Chondrocyte (in vitro differentiated cells): ENCODE data around the gene SRRM2. TPM values are rescaled to one million over a fixed set of nuclear protein-coding genes. Genes with fewer than 3 reads are reported as not detected.

Experiments
- DNase-seq: peaks from one replicate; pipeline ENCODE4 v3.0.0; 2021; ENCODE audit warnings: mixed read lengths, low spot score
- H3K27ac Mint-ChIP-seq: one replicate; pipeline ENCODE4 v1.8.0; 2021; ENCODE audit warnings: mild to moderate bottlenecking, moderate library complexity, mixed read lengths; ENCODE audit not compliant: unreplicated experiment
- H3K27me3 Mint-ChIP-seq: 2 replicates; pipeline ENCODE4 v1.8.0; 2021; ENCODE audit warnings: low read depth, mixed read lengths
- H3K36me3 Mint-ChIP-seq: 2 replicates; pipeline ENCODE4 v1.8.0; 2021; ENCODE audit warnings: low read depth, mixed read lengths
- H3K4me1 Mint-ChIP-seq: 2 replicates; pipeline ENCODE4 v1.8.0; 2021; ENCODE audit warnings: low read depth, mild to moderate bottlenecking, mixed read lengths
- H3K4me3 Mint-ChIP-seq: one replicate; pipeline ENCODE4 v1.8.0; 2021; ENCODE audit warnings: mild to moderate bottlenecking, moderate library complexity, mixed read lengths; ENCODE audit not compliant: unreplicated experiment
- H3K9me3 Mint-ChIP-seq: 2 replicates; pipeline ENCODE4 v1.8.0; 2021; ENCODE audit warnings: low read depth, mixed read lengths
- total RNA-seq: library from RNA; stranded (reverse); gene quantifications from 3 replicates; pipeline ENCODE4 v1.2.1, GENCODE V29; 2021
- TF ChIP-seq, protein P1 (sequence below): fragments of 200-600 bp; sonication (generic); IDR thresholded peaks from 2 replicates; pipeline ENCODE4 v1.5.0; 2021; ENCODE audit warnings: antibody characterized with exemption, mild to moderate bottlenecking, moderate library complexity

SRRM2 gene
- total RNA-seq, 1 donor from 2014 or later, result 363 TPM

DNA sequence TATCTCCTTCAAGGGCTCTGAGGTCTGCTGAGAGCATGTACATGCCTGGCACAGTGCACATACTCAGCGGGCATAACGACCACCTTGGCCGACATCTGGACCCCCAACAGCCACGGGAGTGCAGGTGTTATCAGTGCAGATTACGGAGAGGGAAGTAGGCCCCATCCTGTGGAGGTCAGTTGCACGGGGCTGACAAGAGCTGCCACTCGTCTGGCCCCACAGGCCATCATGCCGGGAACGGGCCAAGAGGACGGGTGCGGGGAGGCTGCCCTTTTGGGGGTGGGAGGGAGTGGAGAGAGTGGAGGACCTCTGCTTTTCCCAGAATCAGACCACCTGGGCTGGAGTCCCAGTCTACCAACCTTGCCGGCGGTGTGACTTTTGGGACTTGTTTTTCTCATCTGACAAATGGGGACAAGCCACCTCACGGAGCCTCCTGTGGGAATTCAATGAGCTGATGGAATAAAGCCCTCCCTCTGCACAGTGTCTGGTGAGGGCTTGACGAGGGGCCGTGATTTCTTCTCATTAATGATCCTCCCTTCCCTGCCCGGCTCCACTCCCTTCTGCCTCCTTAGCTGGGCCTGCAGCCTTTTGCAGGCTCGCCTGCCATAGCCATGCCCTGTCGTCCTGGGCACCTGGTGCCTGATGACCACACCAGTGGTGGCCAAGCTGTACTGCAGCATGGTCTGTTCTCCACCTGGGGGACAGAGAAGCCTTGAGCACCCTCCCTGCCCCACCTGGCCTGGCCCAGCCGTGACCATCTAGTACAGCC lies 30.3 kb downstream of the SRRM2 start:
- H3K36me3 Mint-ChIP-seq, result no peaks in the 10 kb centered on the region
- H3K4me1 Mint-ChIP-seq, result peaks cover 10% of the 10 kb centered on the region
- TF ChIP-seq, protein P1, sequence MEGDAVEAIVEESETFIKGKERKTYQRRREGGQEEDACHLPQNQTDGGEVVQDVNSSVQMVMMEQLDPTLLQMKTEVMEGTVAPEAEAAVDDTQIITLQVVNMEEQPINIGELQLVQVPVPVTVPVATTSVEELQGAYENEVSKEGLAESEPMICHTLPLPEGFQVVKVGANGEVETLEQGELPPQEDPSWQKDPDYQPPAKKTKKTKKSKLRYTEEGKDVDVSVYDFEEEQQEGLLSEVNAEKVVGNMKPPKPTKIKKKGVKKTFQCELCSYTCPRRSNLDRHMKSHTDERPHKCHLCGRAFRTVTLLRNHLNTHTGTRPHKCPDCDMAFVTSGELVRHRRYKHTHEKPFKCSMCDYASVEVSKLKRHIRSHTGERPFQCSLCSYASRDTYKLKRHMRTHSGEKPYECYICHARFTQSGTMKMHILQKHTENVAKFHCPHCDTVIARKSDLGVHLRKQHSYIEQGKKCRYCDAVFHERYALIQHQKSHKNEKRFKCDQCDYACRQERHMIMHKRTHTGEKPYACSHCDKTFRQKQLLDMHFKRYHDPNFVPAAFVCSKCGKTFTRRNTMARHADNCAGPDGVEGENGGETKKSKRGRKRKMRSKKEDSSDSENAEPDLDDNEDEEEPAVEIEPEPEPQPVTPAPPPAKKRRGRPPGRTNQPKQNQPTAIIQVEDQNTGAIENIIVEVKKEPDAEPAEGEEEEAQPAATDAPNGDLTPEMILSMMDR, result no peak
- no peak overlapping the region for H3K27ac Mint-ChIP-seq
- no peaks in the 10 kb centered on the region for H3K9me3 Mint-ChIP-seq
- no peak overlapping the region for H3K4me3 Mint-ChIP-seq
- DNase-seq, result peak; percentile 82
- peaks cover 3% of the 10 kb centered on the region for H3K27me3 Mint-ChIP-seq

DNA sequence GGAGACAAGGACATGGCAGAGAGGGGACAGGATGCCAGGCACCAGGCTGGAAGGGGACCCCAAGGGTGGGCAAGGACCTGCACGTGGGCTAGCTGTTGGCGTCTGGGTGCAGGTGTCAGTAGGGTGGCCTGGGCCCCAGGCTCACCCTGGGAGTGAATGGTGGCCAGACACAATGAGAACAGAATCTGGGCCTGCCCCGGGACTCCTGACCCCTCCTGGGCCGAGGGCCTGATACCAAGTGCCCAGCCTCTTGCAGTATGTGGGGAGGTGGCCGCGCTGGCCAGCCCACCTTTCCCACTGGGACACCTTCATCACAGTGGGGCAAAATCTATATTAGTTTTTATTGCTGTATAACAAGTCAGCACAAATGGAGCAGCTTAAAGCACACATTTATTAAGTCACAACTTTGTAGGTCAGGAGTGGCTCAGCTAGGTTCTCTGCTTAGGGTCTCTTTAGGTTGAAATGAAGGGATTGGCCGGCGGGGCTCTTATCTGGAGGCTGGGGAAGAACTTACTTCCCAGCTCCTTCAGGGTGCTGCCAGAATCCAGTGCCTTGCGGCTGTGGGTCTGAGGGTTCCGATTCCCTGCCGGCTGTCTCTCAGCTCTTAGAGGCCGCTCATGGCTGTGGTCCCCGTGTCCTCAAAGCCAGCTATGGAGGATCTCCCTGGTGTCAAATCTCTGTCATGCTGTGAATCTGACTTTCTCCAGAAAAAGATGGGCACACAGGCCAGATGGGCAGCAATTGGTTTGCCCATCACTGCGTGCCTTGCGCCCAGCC lies 31.3 kb downstream of the SRRM2 start:
- Mint-ChIP-seq H3K4me1 (no peaks in the 10 kb centered on the region), H3K36me3 (no peaks in the 10 kb centered on the region), H3K27ac (no peak overlapping the region), H3K4me3 (no peak overlapping the region), H3K27me3 (peaks cover 8% of the 10 kb centered on the region), H3K9me3 (no peaks in the 10 kb centered on the region)
- TF ChIP-seq, protein P1, result no peak
- DNase-seq, result peak; percentile 82

DNA sequence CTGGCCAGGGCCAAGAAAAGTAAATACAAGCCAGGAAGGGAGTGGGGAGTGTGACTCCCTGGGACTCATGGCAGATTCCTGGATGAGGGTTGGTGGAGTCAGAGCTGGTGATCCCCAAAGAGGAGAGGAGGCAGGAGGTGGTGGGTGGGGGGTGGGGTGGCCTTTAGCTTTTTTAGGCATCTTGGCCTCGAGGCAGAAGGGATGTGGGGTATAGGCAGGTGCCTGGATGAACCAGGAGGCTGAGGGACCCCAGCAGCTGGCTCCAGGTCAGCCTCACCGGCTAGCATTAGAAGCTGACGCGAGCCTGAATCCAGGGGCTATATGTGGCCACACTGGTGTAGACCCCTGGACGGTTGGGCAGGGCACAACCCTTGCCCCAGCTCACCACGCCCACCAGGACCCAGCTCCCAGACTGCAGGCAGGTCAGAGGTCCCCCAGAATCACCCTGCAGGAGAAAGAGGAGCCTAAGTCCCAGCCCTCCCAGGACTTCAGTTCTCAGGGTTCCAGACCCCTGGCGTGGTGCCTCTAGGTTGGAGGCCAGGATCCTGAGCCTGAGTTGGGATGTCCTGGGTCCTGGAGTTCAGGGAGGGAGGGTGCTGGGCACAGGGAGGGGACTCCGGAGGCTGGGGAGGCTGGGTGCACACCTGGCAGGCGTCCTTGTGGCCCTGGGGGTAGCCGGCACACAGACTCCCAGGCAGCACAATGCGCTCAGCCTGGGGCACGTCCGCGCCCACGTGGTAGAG lies 32.1 kb downstream of the SRRM2 start:
- no peaks in the 10 kb centered on the region for H3K4me1 Mint-ChIP-seq
- peaks cover 10% of the 10 kb centered on the region for H3K27me3 Mint-ChIP-seq
- no peak overlapping the region for H3K27ac Mint-ChIP-seq
- DNase-seq, result peak; percentile 57
- TF ChIP-seq, protein P1, result no peak
- no peak overlapping the region for H3K4me3 Mint-ChIP-seq
- H3K36me3 Mint-ChIP-seq, result no peaks in the 10 kb centered on the region
- no peaks in the 10 kb centered on the region for H3K9me3 Mint-ChIP-seq

DNA sequence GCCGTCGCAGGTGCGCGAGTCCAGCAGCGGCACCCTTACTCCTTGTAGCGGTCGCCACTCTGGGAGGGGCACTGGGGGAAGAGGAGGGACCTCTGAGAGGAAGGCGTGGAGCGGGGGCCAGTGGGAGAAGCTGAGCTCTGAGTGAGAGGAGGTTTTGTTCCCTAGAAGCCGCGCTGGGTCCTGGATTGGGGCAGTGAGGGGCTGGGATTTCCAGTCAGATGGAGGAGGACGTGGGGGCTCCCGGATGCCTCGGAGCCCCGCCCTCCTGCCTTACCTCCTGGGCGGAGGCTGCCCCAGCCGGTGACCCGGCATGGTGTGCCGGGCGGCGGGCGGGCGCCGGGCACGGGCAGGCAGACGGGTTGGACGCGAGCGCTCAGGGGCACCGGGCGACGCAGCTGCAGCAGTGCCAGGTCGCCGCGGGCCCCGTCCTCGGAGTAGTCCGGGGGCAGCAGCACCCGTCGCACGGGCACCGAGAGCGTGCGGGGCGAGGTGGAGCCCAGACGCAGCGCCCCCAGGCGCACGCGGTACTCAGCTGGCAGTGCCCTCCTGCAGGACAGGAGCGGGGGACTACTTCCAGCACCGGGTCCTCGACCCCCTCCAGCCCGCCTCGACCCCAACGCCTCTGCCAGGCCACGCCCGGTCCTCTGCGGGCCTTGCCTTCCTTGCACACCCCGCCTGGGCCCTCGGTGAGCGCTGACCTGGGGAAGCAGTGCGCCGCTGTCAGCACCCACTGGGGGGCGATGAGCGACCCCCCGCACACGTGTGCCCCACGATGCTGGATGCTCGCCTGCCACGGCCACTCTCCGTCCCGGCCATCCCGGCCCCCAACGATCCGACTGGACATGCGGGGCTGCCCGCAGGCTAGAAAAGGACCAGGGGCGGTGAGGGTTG lies 32.9 kb downstream of the SRRM2 start:
- Mint-ChIP-seq H3K27me3 (peaks cover 15% of the 10 kb centered on the region), H3K27ac (no peak overlapping the region), H3K4me3 (no peak overlapping the region), H3K9me3 (no peaks in the 10 kb centered on the region), H3K4me1 (no peaks in the 10 kb centered on the region), H3K36me3 (no peaks in the 10 kb centered on the region)
- TF ChIP-seq, protein P1, result peak; percentile 29
- peak; percentile 91 for DNase-seq
